Pancreas (tissue), 10 donors: ENCODE measurements around the gene FZD4. TPM values are rescaled to one million over a fixed set of nuclear protein-coding genes. Genes with fewer than 3 reads are reported as not detected.

ENCODE experiments used
- ATAC-seq, 4 donors: fragments of 200-7000 bp; cut with Tn5 transposase; one replicate each; pipeline versions ENCODE4 v1.8.0 to v1.9.1; 2020; ENCODE audit warnings: mild to moderate bottlenecking in 4 of 4, moderate library complexity in 4 of 4
- DNase-seq, 6 donors: peaks; one replicate each; pipeline ENCODE4 v3.0.0-alpha.2; 2020
- FAIRE-seq: peaks from 2 replicates; lab custom pipeline; 2012; peaks lifted over from hg19 to GRCh38; lab: Jason Lieb, UNC
- H3K27ac ChIP-seq, 4 donors: fragments of 200-600 bp; sonication (generic); 1 replicate in 3 of 4; 2 replicates in 1 of 4; pipeline versions ENCODE4 v1.5.0 to v1.8.0; 2020
- H3K27me3 ChIP-seq, 4 donors: fragments of 200-600 bp; one replicate each; pipeline ENCODE4 v1.8.0; 2021
- H3K36me3 ChIP-seq, 3 donors: fragments of 200-600 bp; sonication (generic) in 1 of 3; one replicate each; pipeline versions ENCODE4 v1.5.0 to v1.8.0; 2020 to 2021
- H3K4me1 ChIP-seq, 3 donors: fragments of 200-600 bp; one replicate each; pipeline ENCODE4 v1.8.0; 2021
- H3K4me3 ChIP-seq, 4 donors: fragments of 200-600 bp; sonication (generic) in 2 of 4; one replicate each; pipeline versions ENCODE4 v1.5.0 to v1.8.0; 2020 to 2021
- H3K9me3 ChIP-seq, 4 donors: fragments of 200-600 bp; one replicate each; pipeline ENCODE4 v1.8.0; 2021
- CTCF ChIP-seq, 4 donors: fragments of 200-600 bp; sonication (generic) in 3 of 4; IDR thresholded peaks; one replicate each; pipeline versions ENCODE4 v1.5.0 to v1.8.0; 2021; ENCODE audit warnings: antibody characterized with exemption in 4 of 4
- WGBS, 2 donors: extraction: QIAGEN DNeasy Blood & Tissue Kit; methylation state at CpG; one replicate each; pipeline ENCODE4 v1.1.7; 2013; 5-methylcytosine and 5-hydroxymethylcytosine counted together
- intact Hi-C, 3 donors: fragments of 100-400 bp; cut with DNase I; formaldehyde crosslinking; loops; one replicate each; pipeline versions ENCODE4 v1.11.1 to v1.14.2; 2022
- polyA plus RNA-seq, 2 donors: library from polyadenylated mRNA; stranded (reverse); fragments of 200-250 nt; gene quantifications; one replicate each; pipeline ENCODE4 v1.2.3, GENCODE V29; 2013
- total RNA-seq, 6 donors: library from RNA; stranded (reverse); fragmentation: NEBNext Ultra II Directional in 4 of 6; extraction: Animal tissue kit (Norgen Biotek cat#: 25700) in 4 of 6; gene quantifications; one replicate each; pipeline versions ENCODE4 v1.2.1 to v1.2.4, GENCODE V29; 2021 to 2023
- donor health status: healthy with polysubstance abuse.
- donor health status: DM: no; HTN: no; CAD: no; lungs with moderate emphysema.
- donor health status: DM: no; HTN: no; CAD: no.
- donor health status: control.
- donor health status: control.
- donor health status: Bipolar disorder and iron deficiency.
- donor health status: DM: yes; HTN: yes; CAD: no.
- donor health status: DM: no; HTN: no; CAD: no.
- donor health status: DM: no; HTN: no; CAD: no.
- donor health status: DM: yes; HTN: yes; CAD: no.

FZD4 gene
- total and polyA plus RNA-seq, 8 donors = 4.7 to 10.8 (median 6.0) TPM

- intact Hi-C loops = no loop called here
- Histone ChIP-seq H3K4me1 (no peaks in the 10 kb centered on the region), H3K9me3 (no peaks in the 10 kb centered on the region), H3K27me3 (no peaks in the 10 kb centered on the region), H3K36me3 (no peaks in the 10 kb centered on the region), H3K27ac (no peak overlapping the region), H3K4me3 (no peak overlapping the region)
- FAIRE-seq (no peak), DNase-seq (no peak), ATAC-seq (no peak)
- WGBS, 2 donors = 22 to 41% methylated on average over 1 of the region's 1 CpG
- no peak for TF ChIP-seq CTCF (IDR thresholded peaks at IDR 0.05)
Measured at GRCh38 chr11:86990031-86990430, 34.8 kb upstream of the FZD4 start.

GRCh38 chr11:86988351-86988881 is 33.2 kb upstream of the FZD4 start:
- TF ChIP-seq CTCF (IDR thresholded peaks at IDR 0.05) = no peak
- Histone ChIP-seq H3K4me1 (no peaks in the 10 kb centered on the region), H3K27me3 (no peaks in the 10 kb centered on the region), H3K4me3 (no peak overlapping the region), H3K36me3 (no peaks in the 10 kb centered on the region), H3K9me3 (no peaks in the 10 kb centered on the region), H3K27ac (no peak overlapping the region)
- WGBS, 2 donors = 38 to 51% methylated on average over 4 of the region's 4 CpGs
- intact Hi-C loops = no loop called here
- DNase-seq (no peak), FAIRE-seq (no peak), ATAC-seq (peak in 2 of 4 donors; percentile 31 to 50)

- FAIRE-seq = no peak
- no peak for DNase-seq
- 82 to 83% methylated on average over 1 of the region's 1 CpG for whole genome bisulfite sequencing, 2 donors
- Histone ChIP-seq H3K27me3 (no peaks in the 10 kb centered on the region), H3K9me3 (no peaks in the 10 kb centered on the region), H3K4me3 (no peak overlapping the region), H3K27ac (no peak overlapping the region), H3K36me3 (no peaks in the 10 kb centered on the region), H3K4me1 (no peaks in the 10 kb centered on the region)
- no peak for ATAC-seq
- TF ChIP-seq CTCF (IDR thresholded peaks at IDR 0.05) = no peak
- intact Hi-C loops = no loop called here
Measured at GRCh38 chr11:86987679-86988078, 32.5 kb upstream of the FZD4 start.

GRCh38 chr11:86984701-86985100 is 29.5 kb upstream of the FZD4 start:
- no peak overlapping the region for H3K4me3 ChIP-seq
- H3K27me3 ChIP-seq = no peaks in the 10 kb centered on the region
- ATAC-seq = no peak
- 90 to 91% methylated on average over 4 of the region's 4 CpGs for WGBS, 2 donors
- FAIRE-seq = no peak
- no peaks in the 10 kb centered on the region for H3K9me3 ChIP-seq
- H3K36me3 ChIP-seq = no peaks in the 10 kb centered on the region
- intact Hi-C loops = no loop called here
- H3K27ac ChIP-seq = no peak overlapping the region
- TF ChIP-seq CTCF (IDR thresholded peaks at IDR 0.05) = no peak
- no peak for DNase-seq
- peaks cover 0 to 7% (median 0%) of the 10 kb centered on the region in 3 donors for H3K4me1 ChIP-seq

GRCh38 chr11:86983021-86983488 is 27.9 kb upstream of the FZD4 start:
- WGBS, 2 donors = 81 to 90% methylated on average over 4 of the region's 4 CpGs
- intact Hi-C loops = no loop called here
- no peak for DNase-seq
- peak in 2 of 4 donors; percentile 25 to 33 for ATAC-seq
- Histone ChIP-seq H3K4me1 (peaks cover 0 to 16% (median 0%) of the 10 kb centered on the region in 3 donors), H3K36me3 (no peaks in the 10 kb centered on the region), H3K4me3 (no peak overlapping the region), H3K27ac (no peak overlapping the region), H3K9me3 (no peaks in the 10 kb centered on the region), H3K27me3 (no peaks in the 10 kb centered on the region)
- TF ChIP-seq CTCF (IDR thresholded peaks at IDR 0.05) = no peak
- FAIRE-seq = no peak
